Astrocyte of the cerebellum (primary cell): ENCODE measurements around the gene DAAM1.

ENCODE experiments used
- DNase-seq: peaks from one replicate; pipeline ENCODE4 v3.0.0-alpha.2; 2011; ENCODE audit warnings: low read depth
- H3K4me3 ChIP-seq: 2 replicates; pipeline ENCODE4 v1.5.1; 2011; ENCODE audit warnings: mild to moderate bottlenecking, low read depth, low read length, moderate library complexity
- CTCF ChIP-seq: IDR thresholded peaks from 2 replicates; pipeline ENCODE4 v1.5.1; 2012; ENCODE audit warnings: low read length, low read depth, moderate library complexity, mild to moderate bottlenecking; ENCODE audit errors: missing control alignments
- in situ Hi-C: cut with HindIII; loops from 2 replicates; pipeline ENCODE4 v1.10.0; 2017; ENCODE audit warnings: low sequenced_read_pairs

Gene DAAM1

GRCh38 chr14:59210621-59211020 lies 22.2 kb downstream of the DAAM1 start:
- in situ Hi-C loops = no loop called here
- H3K4me3 ChIP-seq = no peak overlapping the region
- TF ChIP-seq CTCF = no peak
- DNase-seq = no peak

- TF ChIP-seq CTCF = no peak
- H3K4me3 ChIP-seq = no peak overlapping the region
- no peak for DNase-seq
- in situ Hi-C loops = no loop called here
Observed at GRCh38 chr14:59213368-59214315, 25.2 kb downstream of the DAAM1 start.

- in situ Hi-C loops = no loop called here
Observed at GRCh38 chr14:59214702-59215302, 26.3 kb downstream of the DAAM1 start.

GRCh38 chr14:59215322-59215721 lies 26.9 kb downstream of the DAAM1 start:
- no peak overlapping the region for H3K4me3 ChIP-seq
- TF ChIP-seq CTCF = no peak
- in situ Hi-C loops = no loop called here
- peak; percentile 67 for DNase-seq

More at GRCh38 chr14:59214702-59215302, 26.3 kb downstream of the DAAM1 start:
- no peak for TF ChIP-seq CTCF
- DNase-seq = no peak
- H3K4me3 ChIP-seq = no peak overlapping the region

GRCh38 chr14:59215757-59216156 lies 27.3 kb downstream of the DAAM1 start:
- in situ Hi-C loops = no loop called here
- H3K4me3 ChIP-seq = no peak overlapping the region
- no peak for DNase-seq
- TF ChIP-seq CTCF = no peak

- peak; percentile 48 for DNase-seq
- in situ Hi-C loops = no loop called here
- H3K4me3 ChIP-seq = no peak overlapping the region
- no peak for TF ChIP-seq CTCF
Observed at GRCh38 chr14:59217011-59217410, 28.5 kb downstream of the DAAM1 start.
